ENCODE results near the gene TMSB4X.
A peak's percentile ranks its signal among the peaks of the same experiment; 100 is the strongest.

Gene TMSB4X

GRCh38 chrX:12987340-12987739 lies 12.4 kb downstream of the TMSB4X start:
- DNase-seq, result no peak
- intact Hi-C loops (cut with DNase I), result no loop called here

GRCh38 chrX:12987900-12988594 lies 13.1 kb downstream of the TMSB4X start:
- intact Hi-C loops (cut with DNase I), result no loop called here

GRCh38 chrX:12988797-12989196 lies 13.9 kb downstream of the TMSB4X start:
- DNase-seq, result no peak
- intact Hi-C loops (cut with DNase I), result no loop called here

More at GRCh38 chrX:12987900-12988594, 13.1 kb downstream of the TMSB4X start:
- DNase-seq, result no peak

DNA sequence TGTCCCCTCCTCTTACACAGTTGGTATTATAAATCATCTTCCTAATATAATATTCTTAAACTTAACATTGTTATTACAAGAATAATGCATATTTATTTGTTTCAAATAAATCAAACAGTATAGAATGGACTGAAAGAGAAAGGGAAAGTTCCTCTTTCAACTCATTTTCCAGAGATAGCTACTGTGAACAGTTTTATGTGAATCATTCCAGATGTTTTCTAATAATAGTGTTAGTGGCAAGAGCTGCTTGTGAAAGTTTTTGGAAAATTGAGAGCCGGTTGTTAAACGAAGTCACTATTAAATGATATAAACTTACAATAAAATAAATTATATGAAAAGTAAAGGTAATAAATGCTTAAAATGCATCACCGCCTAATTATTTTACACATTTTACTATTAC lies 14.6 kb downstream of the TMSB4X start:
- intact Hi-C loops (cut with DNase I), result no loop called here
- DNase-seq, result no peak

DNA sequence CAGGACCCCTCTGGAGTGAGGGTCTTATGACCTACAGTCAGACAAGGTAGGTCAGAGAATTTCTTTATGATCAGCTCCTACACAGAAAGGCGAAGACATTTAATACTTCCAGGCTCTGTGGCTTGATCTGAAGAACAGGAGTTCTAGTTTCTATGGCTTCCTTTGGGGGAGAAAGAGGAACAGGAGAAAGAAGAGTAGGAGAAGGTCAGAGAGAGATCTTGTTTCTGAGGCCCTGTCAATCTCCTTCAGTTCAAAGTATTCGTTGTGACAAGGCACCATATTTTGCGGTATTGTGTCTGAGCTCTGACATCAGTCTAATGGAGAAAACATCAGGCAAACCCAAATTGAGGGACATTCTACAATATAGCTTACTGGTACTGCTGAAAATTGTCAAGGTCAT lies 16.7 kb downstream of the TMSB4X start:
- no peak for DNase-seq
- intact Hi-C loops (cut with DNase I), result no loop called here

DNA sequence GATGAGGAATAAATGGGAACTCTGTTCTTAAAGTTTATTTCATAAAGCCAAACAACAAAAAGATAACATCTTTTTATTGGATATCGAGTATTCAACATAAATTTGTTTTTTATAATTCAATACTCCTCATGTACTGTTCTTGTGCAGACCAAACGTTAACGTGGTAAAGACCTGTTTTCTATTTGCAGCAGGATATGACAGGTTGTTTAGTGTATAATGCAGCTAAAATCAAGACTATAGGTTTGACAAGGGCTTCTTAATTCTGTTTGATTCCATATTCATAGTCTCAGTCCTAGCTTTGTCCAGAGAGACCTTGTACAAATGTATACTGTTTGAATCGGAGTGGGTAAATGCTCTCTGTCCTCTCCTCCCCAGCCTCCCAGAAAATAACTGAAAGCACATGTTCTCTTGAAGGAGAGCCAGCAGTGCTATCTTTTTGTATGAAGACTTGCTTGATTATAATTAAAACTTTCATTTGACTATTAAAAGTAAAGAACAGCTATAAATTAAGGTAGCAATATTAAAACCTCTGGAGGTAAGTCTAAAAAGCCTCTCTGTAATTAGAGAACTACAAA lies 17.7 kb downstream of the TMSB4X start:
- intact Hi-C loops (cut with DNase I), result no loop called here
- no peak for DNase-seq

DNA sequence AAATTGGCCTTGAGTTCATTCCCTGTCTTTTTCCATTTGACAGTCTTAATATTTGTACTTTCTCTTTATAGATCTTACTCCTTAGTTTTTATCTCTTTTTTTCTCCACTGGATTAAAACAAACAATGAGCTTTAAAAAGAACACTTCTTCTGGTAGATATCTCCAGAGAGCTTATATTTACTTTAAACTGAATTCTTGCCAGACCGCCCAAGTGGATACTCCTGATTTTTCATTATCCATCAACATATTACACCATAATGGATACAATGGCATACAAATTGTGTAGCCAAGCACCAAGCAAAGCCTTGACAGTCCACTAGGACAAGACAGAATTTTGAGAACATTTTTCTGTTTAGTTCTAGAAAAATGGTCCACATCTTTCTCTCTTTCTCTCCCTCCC lies 18.9 kb downstream of the TMSB4X start:
- no peak for DNase-seq
- intact Hi-C loops (cut with DNase I), result no loop called here

DNA sequence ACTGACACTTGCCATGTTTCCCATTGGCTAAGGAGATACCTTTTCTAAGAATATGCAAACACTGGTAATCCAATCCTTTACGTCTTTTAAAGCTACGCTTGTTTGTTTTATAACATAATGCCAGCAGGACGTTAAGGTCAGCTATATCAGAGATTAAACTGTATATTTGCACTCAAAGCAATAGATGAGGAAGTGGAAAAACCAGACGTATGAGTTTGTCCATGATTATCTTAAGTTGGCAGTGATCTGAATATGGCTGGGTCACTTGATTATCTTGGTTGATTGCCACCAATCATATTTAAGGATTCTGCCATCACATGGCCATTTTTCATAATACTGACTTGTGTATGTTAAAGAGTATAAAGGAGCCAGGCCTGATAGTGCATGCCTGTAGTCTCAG lies 19.4 kb downstream of the TMSB4X start:
- intact Hi-C loops (cut with DNase I), result no loop called here
- DNase-seq, result no peak

DNA sequence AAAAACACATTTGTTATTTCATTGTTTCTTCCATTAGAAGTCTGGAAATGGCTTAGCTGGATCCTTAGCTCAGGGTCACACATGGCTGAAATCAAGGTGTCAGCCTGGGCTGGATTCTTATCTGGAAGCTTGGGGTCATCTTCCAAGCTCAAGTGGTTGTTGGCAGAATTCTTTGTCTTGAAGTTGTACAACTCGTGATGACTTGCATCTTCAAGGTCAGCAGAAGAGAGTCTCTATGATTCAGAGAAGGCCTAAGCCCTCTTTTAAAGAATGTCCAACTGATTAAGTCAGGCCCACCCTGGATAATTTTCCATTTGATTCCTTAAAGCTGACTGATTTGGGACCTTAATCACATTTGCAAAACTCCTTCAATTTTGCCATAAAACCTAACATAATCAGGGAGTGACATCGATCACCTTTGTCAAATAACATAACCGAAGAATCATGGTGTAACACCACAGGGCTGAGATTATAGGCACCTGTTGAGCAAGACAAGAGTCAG lies 22.1 kb downstream of the TMSB4X start:
- DNase-seq, result no peak
- intact Hi-C loops (cut with DNase I), result no loop called here

DNA sequence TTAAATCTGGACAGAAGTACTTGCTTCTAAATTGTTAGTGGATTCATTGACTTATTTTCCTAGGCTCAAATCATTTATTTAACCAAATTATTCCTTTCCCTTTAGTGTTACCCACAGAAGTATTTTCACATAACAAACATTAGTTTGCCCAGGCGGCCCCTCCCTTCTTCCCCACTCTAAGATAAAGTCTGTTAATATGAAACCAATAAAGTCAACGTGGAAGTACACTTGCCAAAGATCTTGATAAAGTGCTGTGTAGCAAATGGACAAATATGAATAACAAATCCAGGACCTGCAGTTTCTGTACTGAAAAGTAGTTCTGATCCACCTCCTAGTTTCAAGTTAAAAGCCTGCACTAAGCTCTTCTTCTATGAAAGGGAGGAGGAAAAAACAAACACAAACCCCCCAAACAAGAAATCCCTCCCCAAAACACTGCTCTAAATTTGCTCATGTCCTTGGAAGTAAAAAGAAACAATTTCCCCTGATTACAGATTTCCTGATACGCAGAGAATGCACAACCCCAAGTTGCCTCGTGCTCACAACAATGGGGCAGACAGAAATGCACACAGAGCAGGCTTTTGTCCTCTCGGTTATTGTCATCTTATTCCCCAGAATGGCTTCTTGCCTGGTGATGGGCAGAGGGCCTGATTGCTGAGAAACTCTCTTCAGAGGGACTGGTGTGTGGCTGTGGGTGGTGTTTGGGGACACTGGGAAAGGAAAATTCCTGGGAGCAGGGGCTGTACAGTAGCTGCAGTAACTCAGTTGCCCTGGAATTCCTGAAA lies 23.2 kb downstream of the TMSB4X start:
- intact Hi-C loops (cut with DNase I), result no loop called here
- peak; percentile 11 to 87 (median 71) for DNase-seq

GRCh38 chrX:12999422-12999821 lies 24.5 kb downstream of the TMSB4X start:
- DNase-seq, result no peak
- intact Hi-C loops (cut with DNase I), result no loop called here

GRCh38 chrX:13000301-13000811 lies 25.4 kb downstream of the TMSB4X start:
- intact Hi-C loops (cut with DNase I), result no loop called here
- peak in 18 of 42 donors; percentile 11 to 64 (median 32) for DNase-seq

DNA sequence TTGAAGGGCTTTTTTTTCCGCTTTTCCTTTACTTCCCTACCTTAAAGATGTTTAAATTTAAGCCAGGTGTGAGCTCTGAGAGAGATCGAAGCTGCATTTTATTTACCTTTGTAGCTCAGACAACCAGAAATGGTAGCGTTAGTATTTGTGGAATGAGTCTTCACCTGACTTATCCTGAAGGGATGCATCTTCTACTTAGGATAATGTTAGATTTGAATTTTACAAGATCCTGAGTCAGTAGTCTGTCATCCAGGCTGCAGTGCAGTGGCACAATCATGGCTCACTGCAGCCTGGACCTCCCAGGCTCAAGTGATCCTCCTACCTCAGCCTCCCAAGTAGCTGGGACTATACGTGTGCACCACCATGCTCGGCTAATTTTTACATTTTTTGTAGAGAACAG lies 26.2 kb downstream of the TMSB4X start:
- intact Hi-C loops (cut with DNase I), result no loop called here
- no peak for DNase-seq

DNA sequence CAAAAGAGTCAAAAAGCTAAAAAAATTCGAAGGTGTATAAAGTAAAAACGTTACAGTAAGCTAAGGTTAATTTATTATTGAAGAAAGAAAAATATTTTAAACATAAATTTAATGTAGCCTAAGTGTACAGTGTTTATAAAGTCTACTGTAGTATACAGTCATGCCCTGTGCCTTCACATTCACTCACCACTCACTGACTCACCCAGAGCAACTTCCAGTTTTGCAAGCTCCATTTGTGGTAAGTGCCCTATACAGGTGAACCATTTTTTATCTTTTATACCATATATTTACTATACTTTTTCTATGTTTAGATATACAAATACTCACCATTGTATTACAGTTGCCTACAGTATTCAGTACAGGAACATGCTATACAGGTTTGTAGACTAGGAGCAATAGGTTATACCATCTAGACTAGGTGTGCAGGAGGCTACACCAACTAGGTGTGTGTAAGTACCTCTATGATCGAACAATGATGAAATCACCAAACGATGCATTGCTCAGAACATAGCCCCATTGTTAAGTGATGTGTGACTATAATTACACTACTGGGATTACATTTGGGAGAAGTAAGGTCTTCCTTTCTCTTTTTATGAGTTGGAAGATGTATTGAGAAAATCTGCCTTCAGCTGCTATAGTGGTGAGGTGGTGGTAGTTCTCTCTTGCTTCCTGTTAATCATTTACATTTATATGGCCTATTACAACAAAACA lies 27.2 kb downstream of the TMSB4X start:
- no peak for DNase-seq
- intact Hi-C loops (cut with DNase I), result no loop called here

- peak in 39 of 42 donors; percentile 12 to 72 (median 48) for DNase-seq
- intact Hi-C loops (cut with DNase I), result no loop called here
Measured at GRCh38 chrX:13005661-13006473, 31.0 kb downstream of the TMSB4X start.

DNA sequence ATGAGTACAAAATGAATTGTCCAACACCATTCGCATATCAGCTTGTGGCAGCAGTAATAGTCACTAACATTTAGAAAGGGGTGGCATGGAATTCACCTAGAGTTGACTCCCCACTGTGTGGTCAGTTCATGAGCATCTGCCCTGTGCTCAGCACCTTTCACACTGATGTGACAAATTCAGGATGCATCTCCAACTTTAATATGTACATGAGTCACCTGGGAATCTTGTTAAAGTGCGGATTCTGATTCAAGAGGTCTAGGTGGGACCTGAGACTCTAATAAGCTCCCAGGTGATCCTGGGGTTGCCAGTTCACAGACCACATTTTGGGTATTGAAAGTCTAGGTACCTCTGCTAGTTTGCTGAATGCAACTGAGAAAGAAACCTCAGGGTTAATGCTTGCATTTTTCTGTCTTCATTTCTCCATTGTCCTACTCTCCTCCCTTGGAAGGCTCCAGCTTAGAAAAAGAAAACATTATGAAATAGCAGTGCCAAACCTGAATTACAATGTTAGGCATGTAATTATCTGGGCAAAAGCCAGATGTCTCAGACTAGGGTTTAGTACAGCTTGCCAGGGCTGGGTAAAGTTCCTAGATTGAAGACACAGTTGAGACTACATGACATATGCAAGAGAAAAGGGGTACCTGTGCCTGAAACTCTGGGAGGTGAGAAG lies 32.7 kb downstream of the TMSB4X start:
- intact Hi-C loops (cut with DNase I), result no loop called here
- DNase-seq, result no peak

DNA sequence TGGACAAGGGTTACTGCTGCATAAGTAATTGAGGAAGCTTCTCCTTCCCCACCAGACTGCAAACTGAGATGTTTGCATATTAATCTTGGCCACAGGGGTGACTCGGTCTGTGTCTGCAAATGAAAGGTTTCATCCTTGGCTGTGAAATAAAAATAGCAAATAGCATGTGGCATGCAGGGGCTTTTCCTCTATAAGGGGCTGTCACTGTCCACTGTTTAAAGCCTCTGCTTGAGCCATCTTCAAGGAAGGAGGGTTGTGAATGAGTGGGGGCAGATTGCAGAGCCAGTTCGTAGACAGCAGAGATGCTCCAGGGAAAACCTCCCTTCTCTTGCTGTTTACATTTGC lies 33.3 kb downstream of the TMSB4X start:
- no peak for DNase-seq
- intact Hi-C loops (cut with DNase I), result no loop called here

GRCh38 chrX:13008851-13009250 lies 33.9 kb downstream of the TMSB4X start:
- intact Hi-C loops (cut with DNase I), result no loop called here
- no peak for DNase-seq
